ENCODE results near the gene EN2. TPM values are rescaled to one million over a fixed set of nuclear protein-coding genes. Genes with fewer than 3 reads are reported as not detected.
A peak's percentile ranks its signal among the peaks of the same experiment; 100 is the strongest.

Gene EN2
- total RNA-seq, 1 donor from 2014 or later: not detected

DNA sequence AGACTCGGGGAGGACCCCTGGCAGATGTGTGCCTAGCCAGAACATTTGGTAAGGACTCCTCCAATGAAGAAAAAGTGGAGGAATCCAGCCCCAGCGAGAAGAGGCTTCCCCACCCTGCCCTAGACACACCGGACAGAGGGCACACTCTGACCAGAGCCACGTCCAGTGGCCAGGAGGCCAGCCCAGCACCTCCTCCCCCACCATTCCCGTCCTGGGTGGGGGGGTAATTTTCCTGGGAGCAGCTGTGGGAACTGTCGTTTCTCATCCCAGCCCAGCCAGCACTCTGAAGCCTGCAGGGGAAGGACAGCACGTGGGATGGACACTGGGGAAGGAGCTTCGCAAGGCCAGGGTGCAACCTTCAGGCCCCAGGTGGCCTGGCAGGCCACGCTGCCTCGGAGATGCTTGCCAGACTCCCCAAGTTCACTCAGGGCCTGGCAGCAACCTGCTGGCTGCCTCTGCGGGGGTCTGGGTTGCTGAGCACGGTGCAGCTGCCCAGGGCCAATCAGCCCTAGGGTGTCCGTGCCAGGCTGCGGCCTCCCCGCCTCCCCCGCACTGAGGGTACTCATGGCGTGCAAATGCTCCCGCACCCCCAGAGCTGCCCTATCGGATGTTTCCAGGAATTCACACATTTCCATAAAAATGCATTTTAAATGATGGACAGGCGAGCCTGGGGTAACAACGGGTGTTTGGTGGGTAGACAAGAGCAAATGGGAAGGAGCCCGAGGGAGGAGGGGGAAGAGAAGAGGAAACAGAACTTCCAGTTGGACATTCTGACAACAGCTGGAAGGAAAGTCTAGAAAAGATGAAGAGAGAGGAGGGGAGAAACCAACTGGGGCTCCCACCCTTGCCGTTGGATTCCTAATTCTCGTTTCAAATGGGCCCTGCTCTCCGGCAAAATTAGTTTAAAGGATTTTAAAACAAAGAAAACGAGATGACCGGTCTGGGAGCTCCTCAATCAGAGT lies 1.9 kb upstream of the EN2 start:
- DNase-seq (ENCODE audit: low read depth): no peak
- no peak for TF ChIP-seq CTCF (conservative IDR thresholded peaks at IDR 0.05; ENCODE audit: low read depth, low read length)
- H3K4me3 ChIP-seq (ENCODE audit: low read depth, low read length): no peak overlapping the region

GRCh38 chr7:155456738-155457543 lies 988 bp upstream of the EN2 start:
- DNase-seq (ENCODE audit: low read depth): no peak
- H3K4me3 ChIP-seq (ENCODE audit: low read depth, low read length): peak overlapping the region; percentile 42
- TF ChIP-seq CTCF (conservative IDR thresholded peaks at IDR 0.05; ENCODE audit: low read depth, low read length): no peak

GRCh38 chr7:155457544-155458110 lies 302 bp upstream of the EN2 start:
- H3K4me3 ChIP-seq (ENCODE audit: low read depth, low read length): peak overlapping the region; percentile 42
- no peak for TF ChIP-seq CTCF (conservative IDR thresholded peaks at IDR 0.05; ENCODE audit: low read depth, low read length)
- DNase-seq (ENCODE audit: low read depth): no peak

- TF ChIP-seq CTCF (conservative IDR thresholded peaks at IDR 0.05; ENCODE audit: low read depth, low read length): no peak
- DNase-seq (ENCODE audit: low read depth): no peak
- H3K4me3 ChIP-seq (ENCODE audit: low read depth, low read length): no peak overlapping the region
These were observed 1.2 kb downstream of the EN2 start for GRCh38 chr7:155458878-155459699.

- DNase-seq (ENCODE audit: low read depth): no peak
- no peak overlapping the region for H3K4me3 ChIP-seq (ENCODE audit: low read depth, low read length)
- no peak for TF ChIP-seq CTCF (conservative IDR thresholded peaks at IDR 0.05; ENCODE audit: low read depth, low read length)
These were observed 2.0 kb downstream of the EN2 start for GRCh38 chr7:155459700-155460461.
